SU-DHL-6 (cell line): ENCODE data around the gene THRAP3.

ENCODE experiments used
- CTCF ChIP-seq: fragments of 200-600 bp; sonication (generic); IDR thresholded peaks from one replicate; pipeline ENCODE4 v1.5.1; 2017; ENCODE audit warnings: antibody characterized with exemption, mild to moderate bottlenecking, low read length, moderate library complexity; ENCODE audit not compliant: insufficient read depth, poor library complexity, severe bottlenecking
- EZH2phosphoT487 ChIP-seq: fragments of 200-600 bp; sonication (generic), shearing (Covaris generic); conservative IDR thresholded peaks from 2 replicates; pipeline ENCODE4 v1.6.1; 2018; ENCODE audit warnings: mild to moderate bottlenecking, antibody characterized with exemption, low read length, moderate library complexity, mixed read lengths

GRCh38 chr1:36284517-36284916, 60.3 kb downstream of the THRAP3 start:
- TF ChIP-seq CTCF (no peak), EZH2phosphoT487 (no peak)
